ENCODE data around the gene UBALD1.

Gene UBALD1

DNA sequence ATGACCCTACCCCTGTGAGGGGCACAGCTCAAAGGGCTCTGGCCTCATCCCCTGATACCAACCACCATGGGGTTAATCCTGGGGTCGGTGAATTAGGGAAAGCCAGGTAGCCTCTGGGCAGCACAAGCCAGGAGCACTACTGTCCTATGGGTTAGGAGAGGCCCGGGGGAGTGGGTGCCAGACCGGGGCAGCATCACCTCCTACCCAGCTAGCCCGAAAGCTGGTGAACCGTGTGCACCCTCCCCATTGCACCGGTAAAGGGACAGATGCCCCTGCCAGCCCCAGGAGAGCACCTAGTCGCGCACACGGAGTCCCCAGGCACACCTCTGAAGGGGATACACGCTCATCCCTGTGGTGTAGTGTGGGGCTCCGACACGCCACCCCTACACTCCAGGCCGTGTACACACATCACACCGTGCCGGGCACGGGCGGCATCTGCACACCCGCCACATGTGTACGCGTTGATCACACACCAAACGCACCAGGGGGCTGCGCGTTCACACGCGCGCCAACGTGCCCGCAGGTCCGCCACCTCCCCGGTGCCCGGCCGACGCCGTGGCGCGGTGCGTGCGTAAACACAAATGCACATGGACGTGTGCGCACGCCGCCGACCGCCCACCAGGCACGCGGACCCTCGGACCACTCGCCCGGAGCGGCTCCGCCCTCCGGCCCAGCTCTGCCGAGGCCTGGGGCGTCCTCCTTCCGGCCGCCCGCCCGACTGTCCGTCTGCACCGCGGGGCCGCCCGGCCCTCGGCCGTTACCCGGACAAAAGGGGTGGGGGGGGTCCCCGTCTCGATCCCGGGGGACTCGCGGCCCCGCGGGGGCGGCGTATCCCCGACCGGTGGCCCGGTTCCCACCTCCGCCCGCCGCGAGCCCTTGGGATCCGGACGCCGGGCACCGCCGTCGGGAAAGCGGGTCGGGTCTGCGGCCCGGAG lies 785 bp downstream of the UBALD1 start:
- DNase-seq = peak; percentile 8

- DNase-seq = no peak
Measured at GRCh38 chr16:4612977-4613635, 1.6 kb downstream of the UBALD1 start.

DNA sequence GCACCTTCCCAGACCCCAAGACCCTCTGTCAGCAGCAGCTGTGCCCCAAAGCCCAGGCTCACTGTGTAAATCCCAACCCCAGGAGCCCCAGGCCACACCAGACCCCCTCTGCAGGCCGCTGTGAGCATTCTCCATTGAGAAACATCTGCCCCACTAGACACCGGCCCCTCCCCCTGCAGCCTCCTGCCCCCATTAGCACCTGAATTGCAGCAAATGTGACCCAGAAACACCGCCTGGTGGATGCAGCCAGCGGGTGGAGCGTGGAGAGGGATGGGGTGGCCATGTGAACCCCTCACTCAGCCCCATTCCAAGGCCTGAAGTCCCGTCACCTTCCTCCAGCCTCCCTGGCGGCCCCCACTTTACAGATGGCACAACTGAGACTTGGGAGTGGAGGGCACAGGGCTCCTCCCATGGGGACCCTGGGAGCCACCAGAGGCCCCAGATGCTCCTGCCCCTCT lies 2.2 kb downstream of the UBALD1 start:
- no peak for DNase-seq

DNA sequence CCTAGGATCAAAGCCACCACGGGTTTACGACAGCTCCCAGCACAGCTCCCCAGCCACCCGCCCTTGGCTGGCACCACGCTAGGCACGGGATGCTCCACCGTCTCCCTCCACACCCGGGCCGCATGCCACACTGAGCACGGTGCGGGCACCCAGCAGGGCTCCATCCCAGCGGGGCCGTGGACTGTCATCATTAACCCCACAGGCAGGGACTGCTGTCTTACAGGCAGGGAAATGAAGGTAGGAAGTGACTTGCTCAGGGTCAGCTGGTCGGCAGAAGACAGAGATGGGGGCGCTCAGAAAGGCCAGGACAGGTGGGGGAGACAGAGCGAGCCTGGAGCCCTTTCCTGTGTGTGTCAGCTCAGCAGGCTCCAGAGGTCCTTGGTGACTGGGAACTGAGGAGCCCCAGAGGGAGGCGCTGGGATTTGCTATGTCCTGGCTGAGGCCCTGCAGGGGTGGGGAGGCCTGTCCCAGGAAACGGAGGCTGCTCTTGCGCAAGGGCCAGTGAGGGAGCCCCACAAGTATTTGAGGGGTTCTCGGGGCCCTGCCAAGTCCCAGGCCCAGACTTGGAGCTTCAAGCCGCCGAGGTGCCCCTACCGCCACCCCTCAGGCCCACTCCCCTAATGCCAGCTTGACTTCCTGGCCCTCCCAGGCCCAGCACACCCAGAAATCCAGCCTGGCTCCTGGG lies 3.2 kb downstream of the UBALD1 start:
- no peak for DNase-seq

DNA sequence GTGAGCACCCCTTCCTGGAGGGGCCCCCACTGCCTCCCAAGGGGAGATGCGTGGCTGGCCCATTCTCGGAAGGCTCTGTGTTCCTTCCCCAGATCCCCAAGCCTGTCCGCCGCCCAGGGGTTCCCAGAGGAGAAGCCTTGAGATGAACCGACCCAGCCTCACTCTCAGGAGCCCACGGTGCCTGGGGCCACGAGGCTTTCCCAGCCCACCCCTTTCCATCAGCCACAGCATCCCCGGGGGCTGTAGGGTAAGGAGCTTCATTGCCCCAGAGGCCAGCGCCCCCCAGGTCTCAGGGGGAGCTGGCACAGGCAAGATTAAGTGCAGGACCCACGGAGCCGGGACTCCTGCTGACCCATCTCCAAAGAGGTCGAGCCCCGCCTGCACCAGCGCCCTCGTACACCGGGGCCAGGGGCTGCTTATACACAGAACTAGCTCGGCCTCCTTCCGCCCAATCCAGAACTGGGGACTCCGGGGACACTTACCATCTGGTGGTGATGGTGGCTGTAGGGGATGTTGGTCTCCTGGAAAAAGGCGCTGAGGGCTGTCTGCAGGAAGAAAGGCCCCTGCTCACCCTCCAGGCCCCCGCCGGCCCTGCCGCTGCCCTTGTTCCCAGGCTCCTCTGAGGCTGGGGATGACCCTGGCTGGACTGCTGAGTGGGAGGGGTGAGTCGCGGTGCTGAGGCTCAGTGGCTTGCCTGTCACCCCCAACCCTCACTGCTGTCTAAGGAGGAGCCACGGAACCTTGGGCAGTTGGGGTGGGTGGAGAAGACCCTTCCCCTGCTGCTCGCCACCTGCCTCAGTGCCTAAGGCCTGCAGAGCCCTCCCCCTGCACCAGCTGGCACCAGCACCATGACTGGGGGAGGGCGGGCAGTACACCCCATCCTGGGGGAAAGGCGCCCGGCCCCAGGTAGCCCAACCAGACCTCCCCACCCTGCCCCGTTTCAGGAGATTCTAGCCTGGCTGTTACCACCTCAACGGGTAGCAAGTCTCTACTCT lies 4.4 kb downstream of the UBALD1 start:
- DNase-seq = no peak

DNA sequence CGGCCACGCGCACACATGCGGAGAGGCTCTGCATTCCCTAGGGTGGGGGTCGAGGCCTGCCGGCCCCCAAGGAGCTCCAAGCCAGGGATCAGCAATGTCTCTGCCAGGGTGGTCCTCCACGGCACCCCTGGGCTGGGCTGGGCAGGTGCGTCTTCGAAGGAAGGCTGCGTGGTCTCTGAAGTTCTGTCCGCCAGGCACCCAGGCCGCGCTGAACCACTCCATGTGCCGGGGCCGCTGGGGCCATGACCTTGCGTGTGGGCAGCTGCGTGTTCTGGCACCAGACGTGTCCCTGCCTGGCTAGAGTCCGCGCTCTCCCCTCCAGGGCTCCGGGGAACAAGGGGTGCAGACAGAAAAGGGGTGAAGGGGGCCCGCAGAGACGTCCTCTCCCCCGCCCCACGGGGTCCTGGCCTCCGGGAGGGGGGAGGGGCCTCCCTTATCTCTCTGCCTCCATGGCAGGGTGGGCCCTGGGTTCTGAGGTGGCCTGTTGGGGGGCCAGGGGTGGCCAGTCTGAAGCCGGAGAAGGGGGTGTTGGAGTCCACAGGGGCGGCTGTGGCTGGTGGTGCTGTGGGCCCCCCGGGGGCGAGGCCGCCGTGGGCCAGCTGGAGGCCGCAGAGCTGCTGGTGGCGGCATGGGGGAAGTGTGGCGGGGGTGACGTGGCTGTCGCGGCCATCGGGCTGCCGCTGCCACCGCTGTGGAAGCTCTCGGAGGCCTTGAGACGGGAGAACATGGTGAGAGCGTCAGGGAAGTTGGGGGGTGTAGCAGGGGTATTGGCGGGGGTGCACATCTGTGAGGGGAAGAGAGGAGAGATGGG lies 5.3 kb downstream of the UBALD1 start:
- no peak for DNase-seq

GRCh38 chr16:4608704-4608980 lies 6.0 kb downstream of the UBALD1 start:
- no peak for DNase-seq

- DNase-seq = no peak
Measured at GRCh38 chr16:4607841-4608703, 6.6 kb downstream of the UBALD1 start.

- DNase-seq = no peak
Measured at GRCh38 chr16:4606354-4606753, 8.3 kb downstream of the UBALD1 start.

GRCh38 chr16:4604401-4604800 lies 10.3 kb downstream of the UBALD1 start:
- DNase-seq = no peak

DNA sequence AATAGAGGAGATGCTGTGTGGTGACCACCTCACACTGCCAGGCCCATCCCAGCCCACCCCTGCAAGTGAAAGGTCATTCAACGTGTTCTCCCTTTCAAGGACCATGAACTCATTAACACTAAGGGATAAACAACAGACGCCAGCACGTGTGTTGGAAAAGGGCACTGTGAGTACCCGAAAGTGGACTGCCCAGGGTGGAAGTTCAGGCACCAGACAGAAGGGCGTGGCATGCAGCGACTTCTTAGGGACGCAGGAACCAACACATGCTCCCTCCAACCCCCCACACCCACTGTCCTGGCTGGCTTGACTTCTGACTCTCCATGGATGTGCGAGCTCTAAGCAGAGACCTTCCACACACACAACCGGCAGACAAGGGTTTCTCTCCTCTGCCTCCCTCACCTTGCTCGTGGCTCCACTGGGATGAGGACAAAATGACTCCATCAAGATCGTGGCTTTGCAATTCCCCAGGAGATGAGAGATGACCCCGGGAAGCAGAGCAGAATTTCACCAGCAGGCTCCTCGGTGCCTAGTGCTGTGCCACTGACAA lies 11.0 kb downstream of the UBALD1 start:
- no peak for DNase-seq

GRCh38 chr16:4602331-4602730 lies 12.4 kb downstream of the UBALD1 start:
- no peak for DNase-seq

DNA sequence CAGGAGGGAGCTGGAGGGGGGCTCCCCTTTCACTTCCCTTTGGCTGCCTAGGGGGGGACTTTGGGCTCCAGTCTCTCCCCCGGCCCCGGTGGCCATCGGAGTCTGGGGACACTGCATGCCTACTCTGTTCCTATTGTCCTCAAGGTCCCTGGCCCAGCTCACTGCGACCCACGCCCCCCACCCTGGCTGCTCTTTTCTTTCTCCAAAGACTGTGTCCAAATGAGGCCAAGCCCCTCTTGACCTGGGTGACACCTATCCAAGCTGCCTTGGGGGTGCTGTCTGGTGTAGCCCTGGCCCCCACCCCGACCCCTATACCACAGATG lies 12.9 kb downstream of the UBALD1 start:
- no peak for DNase-seq

GRCh38 chr16:4601036-4601863 lies 13.4 kb downstream of the UBALD1 start:
- no peak for DNase-seq

DNA sequence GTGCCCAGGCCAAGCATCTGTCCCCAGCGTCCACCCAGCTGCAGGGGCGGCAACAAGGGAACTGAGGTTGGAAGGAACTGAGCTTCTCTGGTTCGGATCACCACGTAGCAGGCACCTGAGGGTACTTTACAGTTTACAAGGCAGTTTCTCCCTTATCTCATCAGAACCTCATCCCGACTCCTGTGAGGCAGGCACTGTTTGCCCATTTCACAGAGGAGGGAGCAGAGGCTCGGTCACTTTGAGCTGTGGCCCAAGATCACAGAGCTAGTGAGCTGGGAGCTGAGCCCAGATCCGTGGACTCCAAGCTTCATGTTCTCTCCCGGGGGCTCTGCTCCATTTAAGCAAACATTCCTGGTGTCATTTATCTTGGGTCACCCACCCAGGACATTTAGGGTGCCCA lies 15.1 kb downstream of the UBALD1 start:
- DNase-seq = no peak

GRCh38 chr16:4599037-4599436 lies 15.7 kb downstream of the UBALD1 start:
- no peak for DNase-seq

GRCh38 chr16:4597174-4597573 lies 17.5 kb downstream of the UBALD1 start:
- DNase-seq = no peak

DNA sequence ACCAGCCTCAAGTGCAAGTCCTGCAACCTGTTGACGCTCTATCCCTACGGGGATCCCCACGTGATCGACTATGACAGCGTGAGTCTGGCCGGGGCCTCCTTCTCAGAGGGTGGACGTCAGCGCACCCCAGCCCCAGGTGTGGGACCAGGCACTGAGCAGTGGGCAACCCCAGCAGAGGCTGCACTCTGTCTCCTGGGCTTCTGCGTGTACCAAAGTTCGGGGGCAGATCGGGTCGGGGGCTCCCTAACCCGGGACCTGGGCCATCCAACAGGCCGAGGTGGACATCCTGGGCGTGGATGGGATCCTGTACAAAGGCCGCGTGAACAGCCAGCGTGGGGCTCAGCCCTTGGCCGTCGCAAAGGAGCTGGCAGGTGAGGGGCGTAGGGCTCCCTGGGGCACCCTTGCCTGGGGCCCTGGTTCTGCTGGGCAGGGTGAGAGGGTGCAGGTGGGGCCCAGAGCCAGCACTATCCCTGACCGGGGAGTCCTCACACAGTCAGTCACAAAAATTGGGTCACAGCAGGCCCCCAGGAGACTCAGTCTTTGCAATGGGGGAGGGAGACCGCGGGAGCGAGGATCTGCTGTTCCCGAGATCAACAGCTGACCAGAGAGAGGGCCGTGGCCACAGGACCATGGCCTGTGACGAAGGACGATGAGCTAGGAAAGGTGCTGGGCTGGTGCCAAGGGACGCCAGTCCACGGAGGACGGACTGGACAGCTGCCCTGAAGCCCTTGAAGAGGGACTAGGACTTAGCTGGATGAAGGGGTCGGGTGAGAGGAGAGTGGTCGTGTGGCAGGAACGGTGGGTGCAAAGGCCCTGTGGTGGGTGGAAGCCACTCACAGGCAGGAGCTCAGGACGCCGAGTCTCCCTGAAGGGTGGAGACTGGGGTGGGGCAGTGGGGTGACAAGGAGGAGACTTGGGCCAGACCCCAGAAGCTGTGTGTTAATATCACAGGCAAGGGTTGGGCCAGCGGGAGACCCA lies 20.0 kb downstream of the UBALD1 start:
- DNase-seq = no peak

Data from CD4-positive, alpha-beta T cell treated with Interleukin-4 for 4 hours (primary cell).